SK-N-SH (cell line): Measurements from ENCODE around the gene KAT6B. TPM values are rescaled to one million over a fixed set of nuclear protein-coding genes. Genes with fewer than 3 reads are reported as not detected.

ENCODE experiments used
- CTCF ChIA-PET: fragments of 300-600, 350-600 bp; formaldehyde crosslinking; extraction: SDS; loops from one replicate; lab custom pipeline; 2021; lab: Yijun Ruan, JAX
- POLR2A ChIA-PET: fragments of 350-600 bp; sonication (Branson Sonifier 250); formaldehyde crosslinking; extraction: SDS; loops from one replicate; lab custom pipeline; 2020; ENCODE audit warnings: antibody characterized with exemption, inconsistent platforms; lab: Yijun Ruan, JAX
- DNase-seq: peaks from one replicate; pipeline ENCODE4 v3.0.0; 2012
- H2AFZ ChIP-seq: fragments of 200-600 bp; sonication (generic); 2 replicates; pipeline ENCODE4 v1.8.1; 2016; ENCODE audit warnings: antibody characterized with exemption, mild to moderate bottlenecking, low read depth
- H3F3A ChIP-seq: fragments of 200-600 bp; sonication (generic); replicated peaks from 2 replicates; pipeline ENCODE3; 2016; ENCODE audit warnings: antibody characterized with exemption, mild to moderate bottlenecking; ENCODE audit not compliant: insufficient read depth
- H3K27ac ChIP-seq, 2 experiments: fragments of 200-500 bp in 1 of 2; fragments of 200-600 bp in 1 of 2; sonication (Bioruptor generic) in 1 of 2; sonication (generic), shearing (Covaris generic) in 1 of 2; 2 replicates each; pipeline versions ENCODE4 v1.5.1 to v1.6.1; 2014 to 2016; ENCODE audit warnings: low read depth in 2 of 2, inconsistent platforms in 1 of 2, low read length in 1 of 2, mild to moderate bottlenecking in 1 of 2, mixed read lengths in 1 of 2
- H3K27me3 ChIP-seq: fragments of 200-600 bp; sonication (generic), shearing (Covaris generic); 2 replicates; pipeline ENCODE4 v1.6.1; 2016; ENCODE audit warnings: mixed run types; ENCODE audit not compliant: insufficient read depth
- H3K36me3 ChIP-seq, 2 experiments: fragments of 200-500 bp in 1 of 2; fragments of 200-600 bp in 1 of 2; sonication (Bioruptor generic) in 1 of 2; sonication (generic) in 1 of 2; replicated peaks in 1 of 2; 2 replicates each; pipeline versions ENCODE3 to v1.5.1; 2014 to 2016; ENCODE audit warnings: low read length in 1 of 2, mild to moderate bottlenecking in 1 of 2; ENCODE audit not compliant: insufficient read depth in 2 of 2, control insufficient read depth in 1 of 2
- H3K4me1 ChIP-seq, 2 experiments: fragments of 200-500 bp in 1 of 2; fragments of 200-600 bp in 1 of 2; sonication (Bioruptor generic) in 1 of 2; sonication (generic), shearing (Covaris generic) in 1 of 2; 2 replicates each; pipeline versions ENCODE4 v1.5.1 to v1.6.1; 2014 to 2016; ENCODE audit warnings: low read depth in 1 of 2, low read length in 1 of 2, mixed run types in 1 of 2; ENCODE audit not compliant: insufficient read depth in 2 of 2, control insufficient read depth in 1 of 2
- H3K4me2 ChIP-seq: fragments of 200-600 bp; sonication (generic), shearing (Covaris generic); 2 replicates; pipeline ENCODE4 v1.6.1; 2017; ENCODE audit warnings: mixed run types
- H3K4me3 ChIP-seq, 2 experiments: fragments of 200-500 bp in 1 of 2; fragments of 200-600 bp in 1 of 2; sonication (Bioruptor generic) in 1 of 2; sonication (generic), shearing (Covaris generic) in 1 of 2; 2 replicates each; pipeline versions ENCODE4 v1.5.1 to v1.8.1; 2014 to 2016; ENCODE audit warnings: low read depth in 2 of 2, inconsistent platforms in 1 of 2, low read length in 1 of 2, mild to moderate bottlenecking in 1 of 2, mixed read lengths in 1 of 2, moderate library complexity in 1 of 2
- H3K79me2 ChIP-seq: fragments of 200-600 bp; sonication (generic); 2 replicates; pipeline ENCODE4 v1.8.1; 2017; ENCODE audit warnings: mild to moderate bottlenecking; ENCODE audit not compliant: insufficient read depth
- H3K9ac ChIP-seq: fragments of 200-600 bp; sonication (generic); 2 replicates; pipeline ENCODE4 v1.6.1; 2017; ENCODE audit warnings: mixed run types
- H3K9me2 ChIP-seq: fragments of 200-600 bp; sonication (generic); 2 replicates; pipeline ENCODE4 v1.6.1; 2017; ENCODE audit warnings: mixed run types
- H3K9me3 ChIP-seq: fragments of 200-600 bp; sonication (generic); 2 replicates; pipeline ENCODE4 v1.6.1; 2017; ENCODE audit warnings: mixed run types, mild to moderate bottlenecking, moderate library complexity
- H4K20me1 ChIP-seq: fragments of 200-600 bp; sonication (generic); 2 replicates; pipeline ENCODE4 v1.6.1; 2017; ENCODE audit warnings: mild to moderate bottlenecking, mixed run types; ENCODE audit not compliant: insufficient read depth
- CTCF ChIP-seq: fragments of 200-600 bp; sonication (generic); IDR thresholded peaks from 2 replicates; pipeline ENCODE4 v1.6.1; 2017; ENCODE audit warnings: antibody characterized with exemption, mild to moderate bottlenecking, moderate library complexity
- EZH2phosphoT487 ChIP-seq: fragments of 200-600 bp; sonication (generic); IDR thresholded peaks from 2 replicates; pipeline ENCODE4 v1.6.1; 2017; ENCODE audit warnings: low read depth, mixed run types, mild to moderate bottlenecking, antibody characterized with exemption, moderate library complexity, borderline replicate concordance
- GABPA ChIP-seq: IDR thresholded peaks from 2 replicates; pipeline ENCODE4 v1.4.0; 2012; ENCODE audit warnings: low read depth, mild to moderate bottlenecking
- JUND ChIP-seq: IDR thresholded peaks from 2 replicates; pipeline ENCODE4 v1.4.0; 2012
- MAX ChIP-seq: IDR thresholded peaks from 2 replicates; pipeline ENCODE4 v1.4.0; 2012; ENCODE audit warnings: low read depth
- MXI1 ChIP-seq: IDR thresholded peaks from 2 replicates; pipeline ENCODE4 v1.6.1; 2012; ENCODE audit warnings: mild to moderate bottlenecking, low read depth, low read length, improper control_type of control experiment
- POLR2AphosphoS5 ChIP-seq: IDR thresholded peaks from 2 replicates; pipeline ENCODE4 v1.6.1; 2012; ENCODE audit warnings: low read depth, low read length
- RXRA ChIP-seq: IDR thresholded peaks from 2 replicates; pipeline ENCODE4 v1.4.0; 2012; ENCODE audit warnings: low read depth, mild to moderate bottlenecking, borderline replicate concordance
- SIN3A ChIP-seq: IDR thresholded peaks from 2 replicates; pipeline ENCODE4 v1.6.1; 2012; ENCODE audit warnings: low read depth, mild to moderate bottlenecking, low read length, moderate library complexity, borderline replicate concordance
- WGBS: methylation state at CpG from one replicate; pipeline ENCODE4 v1.1.6; 2017; ENCODE audit warnings: low lambda C conversion rate; 5-methylcytosine and 5-hydroxymethylcytosine counted together
- polyA plus RNA-seq, 3 experiments: library from polyadenylated mRNA; depleted of rRNA; stranded (reverse); fragments of >200 nt; gene quantifications; 2 replicates each; pipeline ENCODE4 v1.2.3, GENCODE V29; 2012
- TF ChIP-seq, protein P1 (sequence below): IDR thresholded peaks from 2 replicates; pipeline ENCODE4 v1.4.0; 2012; ENCODE audit warnings: low read depth, borderline replicate concordance

The KAT6B gene
- polyA plus RNA-seq, 1 of the 3 experiments (the other 2 are of a cell fraction): 4.3 TPM

GRCh38 chr10:75032119-75032518 is 205.7 kb downstream of the KAT6B start:
- no peak overlapping the region for H2AFZ ChIP-seq
- H3K9me3 ChIP-seq: no peaks in the 10 kb centered on the region
- H3K4me2 ChIP-seq: no peak overlapping the region
- no peaks in the 10 kb centered on the region for H3K79me2 ChIP-seq
- no peak overlapping the region for H3K27ac ChIP-seq
- no peak overlapping the region for H3K4me3 ChIP-seq
- no peaks in the 10 kb centered on the region for H3F3A ChIP-seq
- H3K4me1 ChIP-seq: peaks cover 0 to 7% of the 10 kb centered on the region in 2 experiments; a peak in 1 of 4 replicates
- no peak for DNase-seq
- H4K20me1 ChIP-seq: no peaks in the 10 kb centered on the region
- no peak for TF ChIP-seq EZH2phosphoT487
- no peak for TF ChIP-seq JUND
- no peak for TF ChIP-seq CTCF
- no peak for TF ChIP-seq MXI1
- 95% methylated on average over 3 of the region's 3 CpGs for WGBS
- CTCF ChIA-PET: interaction anchor here (0.6 to 3.9 kb wide), 5 partner anchors 11 to 1091 kb away, joined by 3 to 24 read pairs (median 4); no protein-coding TSS in a partner anchor
- no peak overlapping the region for H3K9ac ChIP-seq
- no peaks in the 10 kb centered on the region for H3K27me3 ChIP-seq
- H3K36me3 ChIP-seq: peaks cover 18 to 34% of the 10 kb centered on the region in 2 experiments
- POLR2A ChIA-PET: no interaction called here
- H3K9me2 ChIP-seq: no peaks in the 10 kb centered on the region

- DNase-seq: no peak
- H2AFZ ChIP-seq: no peak overlapping the region
- no peaks in the 10 kb centered on the region for H3K9me2 ChIP-seq
- H3K9me3 ChIP-seq: no peaks in the 10 kb centered on the region
- WGBS: 93% methylated on average over 8 of the region's 8 CpGs
- peaks cover 18 to 29% of the 10 kb centered on the region in 2 experiments for H3K36me3 ChIP-seq
- no peak for TF ChIP-seq GABPA
- TF ChIP-seq SIN3A: no peak
- TF ChIP-seq RXRA: no peak
- no peak for TF ChIP-seq POLR2AphosphoS5
- TF ChIP-seq MAX: no peak
- TF ChIP-seq, protein P1, sequence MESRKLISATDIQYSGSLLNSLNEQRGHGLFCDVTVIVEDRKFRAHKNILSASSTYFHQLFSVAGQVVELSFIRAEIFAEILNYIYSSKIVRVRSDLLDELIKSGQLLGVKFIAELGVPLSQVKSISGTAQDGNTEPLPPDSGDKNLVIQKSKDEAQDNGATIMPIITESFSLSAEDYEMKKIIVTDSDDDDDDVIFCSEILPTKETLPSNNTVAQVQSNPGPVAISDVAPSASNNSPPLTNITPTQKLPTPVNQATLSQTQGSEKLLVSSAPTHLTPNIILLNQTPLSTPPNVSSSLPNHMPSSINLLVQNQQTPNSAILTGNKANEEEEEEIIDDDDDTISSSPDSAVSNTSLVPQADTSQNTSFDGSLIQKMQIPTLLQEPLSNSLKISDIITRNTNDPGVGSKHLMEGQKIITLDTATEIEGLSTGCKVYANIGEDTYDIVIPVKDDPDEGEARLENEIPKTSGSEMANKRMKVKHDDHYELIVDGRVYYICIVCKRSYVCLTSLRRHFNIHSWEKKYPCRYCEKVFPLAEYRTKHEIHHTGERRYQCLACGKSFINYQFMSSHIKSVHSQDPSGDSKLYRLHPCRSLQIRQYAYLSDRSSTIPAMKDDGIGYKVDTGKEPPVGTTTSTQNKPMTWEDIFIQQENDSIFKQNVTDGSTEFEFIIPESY: no peak
- no peaks in the 10 kb centered on the region for H3F3A ChIP-seq
- CTCF ChIA-PET: interaction anchor here (3.9 kb wide), 1 partner anchor 11 kb away, joined by 24 read pairs; no protein-coding TSS in a partner anchor
- no peaks in the 10 kb centered on the region for H4K20me1 ChIP-seq
- no peaks in the 10 kb centered on the region for H3K79me2 ChIP-seq
- peaks cover 0 to 8% of the 10 kb centered on the region in 2 experiments; a peak in 1 of 4 replicates for H3K4me1 ChIP-seq
- no peak overlapping the region for H3K4me2 ChIP-seq
- no peaks in the 10 kb centered on the region for H3K27me3 ChIP-seq
- H3K27ac ChIP-seq: no peak overlapping the region
- no peak overlapping the region for H3K9ac ChIP-seq
- no peak overlapping the region for H3K4me3 ChIP-seq
- POLR2A ChIA-PET: no interaction called here
Observed at GRCh38 chr10:75032813-75033212, 206.4 kb downstream of the KAT6B start.
